Testis (tissue), 3 donors: Measurements from ENCODE around the gene PCDHGA8. TPM values are rescaled to one million over a fixed set of nuclear protein-coding genes. Genes with fewer than 3 reads are reported as not detected.

Experiments
- DNase-seq: peaks from one replicate; pipeline ENCODE4 v3.0.0-alpha.2; 2019
- H3K27ac ChIP-seq, 2 donors: fragments of 200-600 bp; sonication (generic); one replicate each; pipeline ENCODE4 v1.5.1; 2019
- H3K27me3 ChIP-seq: fragments of 200-600 bp; sonication (generic); one replicate; pipeline ENCODE4 v1.5.1; 2019
- H3K36me3 ChIP-seq: fragments of 200-600 bp; sonication (generic); one replicate; pipeline ENCODE4 v1.5.1; 2017; ENCODE audit warnings: low read depth; ENCODE audit errors: missing control alignments
- H3K4me1 ChIP-seq: fragments of 200-600 bp; sonication (generic); one replicate; pipeline ENCODE4 v1.5.1; 2019
- H3K4me3 ChIP-seq, 2 donors: fragments of 200-600 bp; sonication (generic); one replicate each; pipeline ENCODE4 v1.5.1; 2017 to 2019
- H3K9me3 ChIP-seq: fragments of 200-600 bp; sonication (generic); one replicate; pipeline ENCODE4 v1.5.1; 2017
- POLR2A ChIP-seq: fragments of 450-650 bp; IDR thresholded peaks from one replicate; pipeline ENCODE4 v1.6.1; 2017; ENCODE audit warnings: antibody characterized with exemption, mild to moderate bottlenecking, moderate library complexity
- WGBS, 2 donors: methylation state at CpG; one replicate each; pipeline ENCODE4 v1.1.5; 2018; 5-methylcytosine and 5-hydroxymethylcytosine counted together
- intact Hi-C: fragments of 100-400 bp; cut with DNase I; formaldehyde crosslinking; loops from one replicate; pipeline ENCODE4 v1.15.1; 2023; ENCODE audit warnings: low total_unique reads
- polyA plus RNA-seq: library from polyadenylated mRNA; stranded (reverse); fragments of 350-450 nt; fragmentation: Illumina TruSeq; extraction: RNeasy Lipid Tissue Mini Kit (QIAGEN cat#74804); gene quantifications from one replicate; pipeline ENCODE4 v1.2.3, GENCODE V29; 2014; ENCODE audit warnings: low read depth, low replicate concordance; ENCODE audit not compliant: insufficient read depth
- total RNA-seq, 2 donors: library from RNA; depleted of rRNA; stranded (reverse); fragments of >200 nt; gene quantifications; one replicate each; pipeline ENCODE4 v1.2.3, GENCODE V29; 2016
- TF ChIP-seq, protein P1 (sequence below), 3 experiments: fragments of 450-650 bp in 2 of 3; fragments of 200-600 bp in 1 of 3; sonication (generic) in 1 of 3; IDR thresholded peaks; one replicate each; pipeline ENCODE4 v1.5.1; 2016 to 2019; ENCODE audit warnings: antibody characterized with exemption in 3 of 3, mild to moderate bottlenecking in 2 of 3, moderate library complexity in 1 of 3

Gene PCDHGA8
- total and polyA plus RNA-seq, 3 donors from 2014 or later: 0.15 to 8.2 (median 8.2) TPM

GRCh38 chr5:141420855-141421488 is 28.5 kb downstream of the PCDHGA8 start, which contains the start of gene PCDHGA11:
PCDHGA11 (plus strand) TSS chr5:141421051; CDS start chr5:141421228, 177 bp downstream.
- no peaks in the 10 kb centered on the region for H3K36me3 ChIP-seq
- H3K4me3 ChIP-seq: peak within 1 kb of the TSS; percentile 26 to 27
- DNase-seq: peak; percentile 73
- TF ChIP-seq POLR2A: no peak
- TF ChIP-seq, protein P1, sequence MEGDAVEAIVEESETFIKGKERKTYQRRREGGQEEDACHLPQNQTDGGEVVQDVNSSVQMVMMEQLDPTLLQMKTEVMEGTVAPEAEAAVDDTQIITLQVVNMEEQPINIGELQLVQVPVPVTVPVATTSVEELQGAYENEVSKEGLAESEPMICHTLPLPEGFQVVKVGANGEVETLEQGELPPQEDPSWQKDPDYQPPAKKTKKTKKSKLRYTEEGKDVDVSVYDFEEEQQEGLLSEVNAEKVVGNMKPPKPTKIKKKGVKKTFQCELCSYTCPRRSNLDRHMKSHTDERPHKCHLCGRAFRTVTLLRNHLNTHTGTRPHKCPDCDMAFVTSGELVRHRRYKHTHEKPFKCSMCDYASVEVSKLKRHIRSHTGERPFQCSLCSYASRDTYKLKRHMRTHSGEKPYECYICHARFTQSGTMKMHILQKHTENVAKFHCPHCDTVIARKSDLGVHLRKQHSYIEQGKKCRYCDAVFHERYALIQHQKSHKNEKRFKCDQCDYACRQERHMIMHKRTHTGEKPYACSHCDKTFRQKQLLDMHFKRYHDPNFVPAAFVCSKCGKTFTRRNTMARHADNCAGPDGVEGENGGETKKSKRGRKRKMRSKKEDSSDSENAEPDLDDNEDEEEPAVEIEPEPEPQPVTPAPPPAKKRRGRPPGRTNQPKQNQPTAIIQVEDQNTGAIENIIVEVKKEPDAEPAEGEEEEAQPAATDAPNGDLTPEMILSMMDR (IDR thresholded peaks at IDR 0.05): peak; percentile 17 to 51 (median 23)
- H3K4me1 ChIP-seq: peaks cover 3% of the 10 kb centered on the region
- no peak within 1 kb of the TSS for H3K27ac ChIP-seq
- intact Hi-C loops: loop anchor here (10.0 kb wide), 1 partner anchor 104 kb away; no protein-coding TSS in a partner anchor
- WGBS, 2 donors: 17 to 20% methylated on average over 37 to 42 of the region's 42 CpGs
- H3K27me3 ChIP-seq: no peaks in the 10 kb centered on the region
- H3K9me3 ChIP-seq: no peaks in the 10 kb centered on the region

- H3K36me3 ChIP-seq: no peaks in the 10 kb centered on the region
- TF ChIP-seq, protein P1 (IDR thresholded peaks at IDR 0.05): no peak
- TF ChIP-seq POLR2A: no peak
- H3K4me1 ChIP-seq: peaks cover 3% of the 10 kb centered on the region
- intact Hi-C loops: loop anchor here (10.0 kb wide), 1 partner anchor 103 kb away; no protein-coding TSS in a partner anchor
- H3K27me3 ChIP-seq: no peaks in the 10 kb centered on the region
- no peak overlapping the region for H3K27ac ChIP-seq
- 15 to 17% methylated on average over 13 of the region's 13 CpGs for WGBS, 2 donors
- no peak for DNase-seq
- H3K4me3 ChIP-seq: peak overlapping the region; percentile 26 to 27
- no peaks in the 10 kb centered on the region for H3K9me3 ChIP-seq
These were observed 29.0 kb downstream of the PCDHGA8 start for GRCh38 chr5:141421489-141421855.

DNA sequence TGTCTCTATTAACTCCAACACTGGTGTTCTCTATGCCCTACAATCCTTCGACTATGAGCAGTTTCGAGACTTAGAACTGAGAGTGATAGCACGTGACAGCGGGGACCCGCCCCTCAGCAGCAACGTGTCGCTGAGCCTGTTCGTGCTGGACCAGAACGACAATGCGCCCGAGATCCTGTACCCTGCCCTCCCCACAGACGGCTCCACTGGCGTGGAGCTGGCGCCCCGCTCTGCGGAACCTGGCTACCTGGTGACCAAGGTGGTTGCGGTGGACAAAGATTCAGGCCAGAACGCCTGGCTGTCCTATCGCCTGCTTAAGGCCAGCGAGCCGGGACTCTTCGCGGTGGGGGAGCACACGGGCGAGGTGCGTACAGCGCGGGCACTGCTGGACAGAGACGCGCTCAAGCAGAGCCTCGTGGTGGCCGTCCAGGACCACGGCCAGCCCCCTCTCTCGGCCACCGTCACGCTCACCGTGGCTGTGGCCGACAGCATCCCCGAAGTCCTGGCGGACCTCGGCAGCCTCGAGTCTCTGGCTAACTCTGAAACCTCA is 30.4 kb downstream of the PCDHGA8 start:
- no peak overlapping the region for H3K4me3 ChIP-seq
- 22 to 25% methylated on average over 10 to 34 of the region's 42 CpGs for whole genome bisulfite sequencing, 2 donors
- H3K4me1 ChIP-seq: peaks cover 3% of the 10 kb centered on the region
- H3K36me3 ChIP-seq: no peaks in the 10 kb centered on the region
- H3K9me3 ChIP-seq: no peaks in the 10 kb centered on the region
- TF ChIP-seq, protein P1 (IDR thresholded peaks at IDR 0.05): no peak
- no peak for TF ChIP-seq POLR2A
- H3K27me3 ChIP-seq: no peaks in the 10 kb centered on the region
- no peak overlapping the region for H3K27ac ChIP-seq
- no peak for DNase-seq
- intact Hi-C loops: loop anchor here (10.0 kb wide), 1 partner anchor 102 kb away; no protein-coding TSS in a partner anchor

DNA sequence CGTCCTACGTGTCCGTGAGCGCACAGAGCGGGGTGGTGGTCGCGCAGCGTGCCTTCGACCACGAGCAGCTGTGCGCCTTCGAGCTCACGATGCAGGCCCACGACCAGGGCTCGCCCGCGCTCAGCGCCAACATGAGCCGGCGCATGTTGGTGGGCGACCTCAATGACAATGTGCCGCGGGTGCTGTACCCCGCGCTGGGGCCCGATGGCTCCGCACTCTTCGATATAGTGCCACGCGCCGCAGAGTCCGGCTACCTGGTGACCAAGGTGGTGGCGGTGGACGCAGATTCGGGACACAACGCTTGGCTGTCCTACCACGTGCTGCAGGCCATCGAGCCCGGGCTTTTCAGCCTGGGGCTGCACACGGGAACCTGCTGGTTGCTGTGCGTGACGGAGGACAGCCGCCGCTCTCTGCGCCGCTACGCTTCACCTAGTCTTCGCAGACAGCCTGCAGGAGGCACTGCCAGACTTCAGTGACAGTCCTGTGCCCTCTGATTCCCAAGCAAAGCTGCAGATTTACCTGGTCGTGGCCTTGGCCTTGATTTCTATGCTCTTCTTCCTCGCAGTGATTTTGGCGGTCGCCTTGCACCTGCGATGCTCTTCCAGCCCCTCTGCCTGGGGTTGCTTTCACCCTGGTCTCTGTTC is 35.5 kb downstream of the PCDHGA8 start:
- Histone ChIP-seq H3K9me3 (no peaks in the 10 kb centered on the region), H3K27me3 (no peaks in the 10 kb centered on the region), H3K4me1 (no peaks in the 10 kb centered on the region), H3K4me3 (no peak overlapping the region), H3K27ac (no peak overlapping the region), H3K36me3 (no peaks in the 10 kb centered on the region)
- TF ChIP-seq, protein P1 (IDR thresholded peaks at IDR 0.05): no peak
- TF ChIP-seq POLR2A: no peak
- WGBS, 2 donors: 25 to 40% methylated on average over 8 to 42 of the region's 53 CpGs
- no peak for DNase-seq
- intact Hi-C loops: loop anchor here (10.0 kb wide), 1 partner anchor 97 kb away; no protein-coding TSS in a partner anchor
